GM21529 (cell line): ENCODE data around the gene RAI1.

Experiments used
- ATAC-seq: cut with Tn5 transposase; IDR thresholded peaks from one replicate; pipeline ENCODE4 v1.9.1; 2021; ENCODE audit not compliant: unreplicated experiment

Gene RAI1

DNA sequence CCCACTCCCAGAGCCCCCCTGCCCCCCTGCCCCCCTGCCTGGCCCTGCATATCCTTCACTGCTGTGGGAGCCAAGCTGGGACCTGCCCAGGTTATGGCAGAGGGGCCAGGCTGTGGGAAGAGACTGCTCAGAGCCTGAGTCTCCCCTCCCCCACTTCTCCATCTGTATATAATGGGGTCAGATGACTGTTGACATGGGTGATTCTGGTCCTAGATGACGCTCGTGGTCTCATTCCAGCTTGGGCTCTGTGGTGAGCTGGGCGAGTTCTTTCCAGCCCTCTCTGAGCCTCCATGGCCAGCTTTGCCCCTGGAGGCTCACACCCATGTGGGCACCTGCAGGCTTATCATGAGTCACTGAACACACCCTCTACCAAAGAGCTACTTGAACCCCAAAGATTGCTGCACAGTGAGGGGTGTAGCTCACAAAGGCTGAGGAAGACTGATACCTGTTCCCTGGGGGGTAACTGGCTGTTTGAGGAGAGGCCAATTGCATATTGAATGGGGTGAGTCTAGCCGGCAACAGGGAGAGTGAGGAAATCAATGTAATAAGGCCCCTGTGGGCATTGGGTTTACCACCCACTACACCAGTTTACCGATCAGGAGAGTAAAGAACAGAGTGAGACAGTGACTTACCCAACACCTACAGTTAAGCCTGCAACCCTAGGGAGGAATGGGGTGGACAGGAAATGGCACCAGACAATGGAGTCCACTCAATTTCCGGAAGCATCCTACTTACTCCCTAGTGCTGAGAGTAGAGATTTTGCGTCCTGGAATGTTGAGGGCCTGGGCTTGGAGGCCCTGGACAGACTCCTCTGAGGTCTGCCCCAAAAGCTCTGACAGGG lies 159.7 kb downstream of the RAI1 start:
- no peak for ATAC-seq

DNA sequence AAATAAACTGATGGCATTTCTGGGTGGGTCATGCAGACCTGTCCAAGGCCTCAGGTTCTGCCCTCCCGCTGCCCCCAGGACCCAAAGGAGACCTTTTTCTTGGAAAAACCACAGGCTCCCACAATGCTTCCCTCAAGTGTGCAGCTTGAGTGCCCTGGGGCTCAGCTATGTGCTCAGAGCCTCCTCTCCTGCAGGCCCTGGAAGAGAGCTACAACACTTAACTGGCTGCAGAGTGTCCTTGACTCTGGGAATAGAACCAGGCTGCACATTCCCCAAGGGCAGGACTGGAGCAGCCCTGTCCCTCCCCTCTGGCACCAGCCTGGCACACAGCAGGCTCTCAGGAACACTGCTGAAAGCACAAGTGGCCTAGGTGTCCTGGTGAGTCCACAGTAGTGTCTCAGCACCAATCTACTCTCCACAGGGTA lies 160.4 kb downstream of the RAI1 start:
- ATAC-seq, result no peak

DNA sequence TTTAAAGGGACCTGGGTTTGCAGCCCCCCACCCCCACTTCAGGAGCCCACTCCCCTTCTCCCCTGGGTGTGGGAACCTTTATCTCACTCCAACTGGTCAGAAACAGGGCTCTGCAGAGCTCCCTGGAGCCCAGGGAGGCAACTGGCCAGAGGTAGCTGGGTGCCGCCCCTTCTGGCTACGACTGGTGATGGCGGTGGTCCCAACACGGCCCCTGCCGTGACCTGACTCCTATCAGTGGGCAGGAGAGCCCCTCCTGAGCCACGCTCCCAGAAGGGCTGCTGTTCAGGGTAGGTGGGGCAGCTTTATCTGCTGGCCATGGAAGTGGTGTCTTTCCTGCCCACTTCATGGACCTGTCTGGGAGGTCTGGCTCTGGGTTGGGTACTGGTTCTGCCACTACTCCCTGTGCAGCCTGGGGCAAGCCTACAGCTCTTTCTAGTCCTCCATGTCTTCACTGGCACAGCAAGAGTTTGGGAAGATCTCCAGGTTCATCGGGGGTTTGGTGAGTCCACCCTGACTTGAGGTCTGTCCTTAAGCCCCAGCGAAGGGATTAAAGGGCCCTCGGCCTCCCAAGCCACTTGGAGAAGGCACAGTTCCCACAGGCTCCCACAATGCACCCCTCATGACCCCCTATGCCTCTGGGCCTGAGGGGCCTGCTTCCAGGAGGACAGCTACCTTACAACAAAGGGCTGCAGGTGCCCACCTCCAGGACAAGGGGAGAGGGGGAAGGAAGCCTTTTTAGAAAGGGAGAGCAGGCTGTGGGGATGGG lies 161.0 kb downstream of the RAI1 start:
- no peak for ATAC-seq

DNA sequence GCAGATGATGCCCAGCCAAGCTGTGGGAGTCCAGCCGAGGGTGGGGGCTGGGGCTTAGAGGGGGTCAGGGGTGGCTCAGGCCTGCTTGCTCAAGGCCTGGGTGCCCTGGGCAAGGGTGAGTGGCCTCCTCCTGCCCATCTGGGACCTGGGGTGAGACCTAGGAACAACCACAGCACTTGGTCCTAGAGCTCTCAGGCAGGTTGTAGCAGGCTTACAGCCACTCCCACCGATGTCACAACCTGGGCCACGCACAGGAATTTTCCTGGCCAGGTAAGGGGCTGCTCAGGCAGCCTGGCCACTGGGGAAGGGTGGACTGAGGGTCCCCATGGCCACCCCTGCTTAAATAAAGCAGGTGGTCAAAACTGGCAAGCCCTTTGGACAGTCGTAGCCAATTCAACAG lies 161.8 kb downstream of the RAI1 start:
- no peak for ATAC-seq

DNA sequence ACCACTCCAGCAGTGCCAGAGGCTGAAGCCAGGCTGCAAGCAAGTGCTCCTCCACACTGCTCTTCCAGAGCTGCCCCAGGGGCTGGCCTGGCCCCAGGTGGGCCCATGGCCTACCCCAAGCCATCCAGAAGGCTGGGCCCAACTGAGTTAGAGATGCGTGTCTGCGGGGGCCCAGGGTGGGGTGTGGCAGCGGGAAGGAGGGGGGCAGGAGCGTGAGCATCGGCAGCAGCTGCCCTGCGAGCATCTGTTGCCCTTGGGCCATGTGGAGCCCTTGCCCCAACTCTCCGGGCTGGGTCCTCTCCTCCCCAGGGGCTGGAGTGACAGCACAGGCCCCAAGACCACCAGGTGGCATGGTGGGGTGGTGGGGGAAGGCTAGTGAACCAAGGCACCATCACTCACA lies 162.8 kb downstream of the RAI1 start:
- ATAC-seq, result no peak

DNA sequence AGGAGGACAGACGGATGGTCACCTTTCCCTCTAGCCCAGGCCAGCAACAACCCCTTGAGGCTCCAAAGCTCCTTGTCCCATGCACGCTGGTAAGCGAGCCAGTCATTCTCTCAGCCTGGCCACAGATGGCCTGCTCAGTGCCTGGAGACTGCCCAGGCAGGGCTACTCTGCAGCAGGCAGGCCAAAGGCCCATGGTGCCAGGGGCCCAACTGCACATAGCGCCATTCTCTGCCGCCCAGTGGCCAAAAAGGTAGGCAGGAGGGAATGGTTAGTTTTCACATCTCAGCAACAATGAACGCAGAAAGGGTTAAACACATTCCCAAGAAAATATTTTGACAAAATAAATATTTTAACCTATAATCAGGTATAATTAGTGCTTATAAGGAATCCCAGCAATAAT lies 163.2 kb downstream of the RAI1 start:
- no peak for ATAC-seq

DNA sequence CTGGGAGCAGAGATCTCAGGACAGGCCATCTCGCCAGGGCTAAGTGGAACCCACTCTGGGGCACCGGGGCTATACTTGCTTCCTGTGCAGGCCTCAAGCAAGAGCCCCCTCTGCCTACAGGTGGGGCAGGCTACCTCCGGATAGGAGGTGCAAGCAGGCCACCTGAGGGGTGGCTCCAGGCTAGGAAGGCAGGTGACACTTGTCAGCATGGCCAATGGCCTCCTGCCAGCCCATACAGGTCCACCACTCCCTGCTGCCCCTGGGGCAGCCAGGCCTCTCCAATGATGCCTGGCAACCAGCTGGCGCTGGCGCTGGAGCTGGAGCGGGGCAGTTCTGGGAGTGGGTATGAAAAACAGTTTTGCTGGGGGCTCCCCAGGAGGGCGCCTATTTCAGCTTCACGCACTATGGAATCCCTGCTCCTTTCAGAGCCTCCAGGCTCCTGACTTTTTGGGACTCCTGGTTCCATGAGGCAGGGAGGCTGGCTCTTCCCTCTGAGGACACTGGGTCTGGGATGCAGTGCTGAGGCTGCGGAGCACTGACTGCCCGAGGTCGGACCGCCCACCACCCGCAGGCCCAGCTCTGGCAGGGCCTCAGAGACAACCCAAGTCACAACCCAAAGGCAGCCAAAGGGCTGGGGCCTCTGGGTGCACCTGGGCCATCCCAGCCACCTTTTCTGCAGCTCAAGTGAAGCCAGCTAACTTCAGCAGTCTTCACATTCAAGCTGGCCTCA lies 164.0 kb downstream of the RAI1 start:
- ATAC-seq, result no peak

DNA sequence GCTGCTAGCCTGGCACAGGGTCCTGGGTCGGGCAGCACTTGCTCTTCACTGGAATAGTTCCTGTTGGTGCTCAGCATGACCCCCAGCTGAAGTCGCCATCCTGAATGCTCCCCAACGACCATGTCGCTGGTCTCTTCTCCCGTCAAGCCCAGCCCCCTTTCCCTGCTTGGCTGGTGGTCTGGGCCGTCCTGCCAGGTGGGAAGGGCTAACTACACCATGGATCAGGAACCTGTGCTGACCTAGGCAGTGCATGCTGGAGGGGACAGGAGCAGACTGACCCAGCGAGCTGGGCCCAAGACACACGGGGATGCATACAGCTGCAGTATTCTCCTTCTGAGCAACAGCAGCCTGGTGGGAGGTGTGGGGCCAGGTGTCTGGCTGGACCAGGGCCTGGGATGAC lies 164.7 kb downstream of the RAI1 start:
- ATAC-seq, result no peak

DNA sequence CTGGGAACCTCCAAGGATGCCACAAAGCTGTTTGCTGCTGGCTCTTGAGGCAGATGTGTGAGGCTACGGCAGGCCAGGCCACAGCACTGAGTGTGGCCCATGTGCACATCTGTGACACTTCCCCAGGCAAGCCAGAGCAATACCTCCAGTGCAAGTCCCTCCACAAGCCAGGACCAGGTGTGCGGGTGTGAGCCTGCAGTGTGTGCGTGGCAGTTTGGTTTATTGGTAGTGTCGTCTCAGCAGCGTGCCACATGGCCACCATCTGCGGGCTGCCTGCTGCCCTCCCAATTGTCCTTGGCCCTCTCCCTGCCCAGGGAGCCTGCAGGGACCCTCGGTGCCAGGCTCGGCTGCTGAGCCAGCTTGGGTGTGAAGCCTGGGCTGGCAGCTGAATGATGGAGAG lies 165.4 kb downstream of the RAI1 start:
- ATAC-seq, result no peak

DNA sequence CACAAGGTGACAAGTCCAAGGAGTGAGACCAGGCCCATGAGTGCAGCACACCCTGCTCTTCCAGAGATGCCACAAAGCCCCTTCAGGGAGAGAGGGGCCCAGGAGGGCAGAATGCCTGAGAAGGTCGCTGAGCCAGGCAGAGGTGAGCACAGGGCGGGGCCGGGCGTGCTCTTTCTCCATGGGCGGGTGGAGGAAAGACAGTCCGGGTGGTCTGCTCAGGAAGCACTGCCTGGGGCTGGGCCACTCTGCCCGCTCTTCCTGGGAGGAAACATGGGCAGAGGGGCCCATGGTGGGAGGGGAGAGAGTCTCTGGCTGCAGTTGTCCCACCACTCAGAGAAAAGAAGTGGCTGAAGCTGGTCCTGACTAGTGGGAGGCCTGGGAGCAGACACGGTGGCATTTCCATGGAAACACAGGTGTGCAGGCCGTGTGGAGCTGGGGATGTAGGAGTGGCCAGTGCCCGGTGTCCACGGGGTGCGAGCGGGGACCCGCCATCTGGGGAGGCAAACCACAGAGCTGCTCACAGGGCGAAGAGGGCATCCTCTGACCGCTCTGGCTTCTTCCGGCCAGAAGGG lies 165.9 kb downstream of the RAI1 start:
- no peak for ATAC-seq

DNA sequence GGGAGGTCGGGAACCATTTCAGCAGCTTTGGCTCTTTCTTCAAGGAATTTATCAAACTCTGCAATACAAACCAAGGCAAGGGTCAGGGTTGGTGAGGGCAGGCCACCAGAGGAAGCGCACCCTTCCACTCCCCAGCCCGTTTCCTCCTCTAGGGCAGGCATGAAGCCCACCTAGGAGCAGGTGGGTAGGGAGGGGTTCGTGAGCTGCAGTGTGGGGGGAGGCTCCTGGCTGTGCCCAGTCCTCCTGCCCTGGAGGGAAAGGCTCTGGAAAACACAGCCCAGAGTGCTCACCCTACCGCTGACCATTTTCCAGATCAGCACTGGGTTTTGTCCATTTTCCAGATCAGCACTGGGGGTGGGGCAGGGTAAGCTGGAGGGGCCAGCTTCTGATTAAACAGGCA lies 166.5 kb downstream of the RAI1 start:
- ATAC-seq, result no peak

DNA sequence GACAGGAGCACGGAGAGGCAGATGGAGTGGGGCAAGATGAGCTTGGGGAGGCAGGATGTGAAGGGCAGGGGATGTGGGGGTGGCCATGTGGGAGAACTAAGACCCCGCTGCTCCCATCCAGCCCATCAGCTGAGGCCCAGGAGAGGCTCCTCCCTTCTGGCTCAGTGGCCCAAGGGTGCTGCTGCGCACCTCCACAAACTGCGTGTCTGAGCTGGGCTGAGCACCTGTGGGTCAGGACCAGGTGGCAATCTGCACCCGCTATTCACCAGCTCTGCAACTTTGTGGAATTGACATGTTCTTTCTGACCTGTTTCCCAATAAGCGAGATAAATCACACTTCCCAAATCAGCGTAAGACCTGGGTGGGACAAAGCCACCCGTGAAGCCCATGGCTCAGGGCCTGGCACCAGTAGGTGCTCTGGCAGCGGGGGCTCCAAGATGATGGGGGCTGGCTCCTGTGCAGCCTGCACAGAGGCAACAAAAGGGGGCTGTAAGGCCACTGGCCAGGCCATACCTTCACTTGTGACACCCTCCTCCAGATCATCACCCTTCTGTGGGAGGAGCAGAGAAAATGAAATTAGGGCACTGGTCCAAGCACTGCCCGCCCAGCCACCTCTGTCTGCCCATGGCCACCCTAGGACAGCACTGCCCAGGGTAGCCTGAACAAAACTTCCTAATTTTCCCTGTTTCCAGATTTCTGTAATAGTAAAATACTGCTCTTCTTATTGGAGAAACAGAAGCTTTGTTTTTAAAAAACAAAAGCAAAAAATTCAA lies 167.2 kb downstream of the RAI1 start:
- no peak for ATAC-seq

DNA sequence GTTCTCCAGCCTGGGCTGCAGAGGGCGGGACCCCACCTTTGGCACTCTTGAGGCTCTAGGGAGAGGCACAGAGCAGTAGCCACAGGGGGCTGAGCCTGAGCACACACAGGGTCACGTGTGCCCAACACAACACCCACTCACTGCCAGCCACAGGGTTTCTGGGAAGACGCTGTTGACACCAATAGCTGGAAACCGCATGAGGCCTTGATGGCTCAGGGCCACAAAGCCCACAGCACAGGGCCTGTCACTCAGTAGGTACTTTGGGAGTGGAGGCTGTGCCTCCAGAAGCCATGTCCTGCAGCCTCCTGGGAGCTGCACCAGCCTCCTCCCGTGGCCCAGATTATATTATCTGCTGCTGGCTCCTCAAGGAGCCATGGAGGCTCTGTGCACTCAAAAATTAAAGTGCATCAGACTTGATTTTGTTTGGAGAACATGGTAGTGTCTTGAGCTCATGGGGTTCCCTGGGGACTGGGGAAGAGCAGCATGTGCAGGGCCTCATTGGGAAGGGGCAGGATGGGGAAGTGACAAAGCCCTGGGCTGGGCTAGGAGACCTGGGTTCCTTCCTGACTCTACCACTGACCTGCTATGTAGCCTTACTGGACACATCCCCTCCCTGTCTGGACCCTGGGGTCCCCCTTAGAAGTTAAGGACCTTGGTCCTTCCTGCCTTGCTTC lies 168.0 kb downstream of the RAI1 start:
- ATAC-seq, result peak; percentile 66

DNA sequence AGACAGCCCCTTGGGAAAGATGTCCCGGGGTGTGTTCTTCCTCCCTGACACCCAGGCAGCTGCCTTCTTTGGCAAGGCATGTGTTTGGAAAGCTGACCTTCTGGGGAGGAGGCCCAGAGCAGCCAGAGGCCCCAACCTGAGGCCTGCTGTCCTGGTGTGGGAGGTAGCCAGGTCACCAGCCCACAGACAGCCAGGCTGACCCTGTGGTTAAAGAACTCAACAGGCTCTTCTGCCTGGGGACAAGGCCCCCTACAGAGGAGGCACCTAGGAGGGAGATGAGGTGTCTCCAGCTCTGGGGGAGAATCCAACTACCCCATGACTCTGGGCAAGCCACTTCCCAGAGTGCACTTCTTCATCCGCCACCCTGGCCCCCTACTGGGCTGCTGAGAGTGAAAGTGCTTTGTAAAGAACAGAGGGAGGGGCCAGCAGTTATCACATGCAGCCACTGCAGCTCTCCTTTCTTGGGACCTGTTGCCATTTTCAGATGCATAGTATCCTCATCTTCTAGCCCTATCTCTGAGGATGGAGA lies 168.7 kb downstream of the RAI1 start:
- no peak for ATAC-seq

DNA sequence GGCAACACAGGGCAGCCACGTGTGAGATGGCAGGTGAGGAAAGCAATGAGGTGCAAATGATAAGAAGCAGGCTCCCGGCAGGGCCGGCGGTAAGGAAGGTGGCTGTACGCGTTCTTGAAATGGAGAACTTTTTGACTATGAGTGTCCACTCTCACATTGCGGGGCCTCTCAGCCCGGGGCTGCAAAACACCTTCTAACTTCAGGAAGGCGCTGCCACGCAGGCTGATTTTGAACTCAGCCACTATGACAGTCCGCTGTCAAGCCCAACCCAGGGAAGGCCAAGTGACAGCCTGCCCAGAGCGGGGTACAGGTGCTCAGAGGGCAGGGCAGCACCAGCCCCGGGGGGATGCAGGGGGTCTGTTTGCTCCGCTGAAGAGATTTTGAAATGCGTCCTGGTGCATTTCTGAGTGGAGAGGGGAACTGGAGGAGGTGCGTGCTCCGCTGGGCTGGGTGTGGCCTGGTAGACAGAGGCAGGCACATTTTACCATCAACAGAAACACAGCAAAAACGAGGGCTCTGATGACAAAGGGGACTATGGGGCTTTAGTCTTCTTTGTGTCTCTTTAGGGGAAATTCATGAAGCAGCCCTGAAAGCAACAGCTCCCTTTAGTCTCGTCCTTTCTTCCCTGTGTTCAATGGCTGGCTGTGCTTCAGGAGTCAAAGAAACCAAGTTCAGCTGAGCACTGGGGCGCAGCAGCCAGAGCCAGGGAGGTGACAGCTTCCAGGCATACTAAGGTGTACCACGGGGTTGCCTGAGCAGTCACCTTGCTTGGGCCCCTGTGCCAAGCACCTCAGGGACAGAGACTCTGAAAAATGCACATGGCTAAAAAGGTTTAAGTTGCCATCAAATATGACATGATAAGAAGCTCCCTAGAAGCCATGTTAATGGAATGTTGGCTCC lies 170.1 kb downstream of the RAI1 start:
- no peak for ATAC-seq

DNA sequence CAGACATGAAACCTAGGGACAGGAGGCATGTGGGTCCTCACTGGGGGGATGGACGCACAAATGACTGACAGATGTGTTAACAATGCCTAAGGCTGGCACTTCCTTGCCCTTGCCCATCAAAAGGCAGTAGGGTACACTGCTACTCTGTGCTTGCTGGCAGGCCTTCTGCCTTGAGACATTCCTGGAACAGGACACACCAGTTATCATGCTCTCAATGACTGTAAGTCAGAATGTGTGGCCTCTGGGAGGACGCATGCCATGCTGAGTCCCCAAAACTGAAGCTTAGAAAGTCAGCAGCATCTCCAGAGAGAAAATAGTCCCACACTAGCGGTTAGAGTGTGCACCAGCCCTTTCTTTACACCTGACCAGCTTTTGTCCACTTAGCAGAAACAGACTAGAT lies 171.7 kb downstream of the RAI1 start:
- no peak for ATAC-seq

DNA sequence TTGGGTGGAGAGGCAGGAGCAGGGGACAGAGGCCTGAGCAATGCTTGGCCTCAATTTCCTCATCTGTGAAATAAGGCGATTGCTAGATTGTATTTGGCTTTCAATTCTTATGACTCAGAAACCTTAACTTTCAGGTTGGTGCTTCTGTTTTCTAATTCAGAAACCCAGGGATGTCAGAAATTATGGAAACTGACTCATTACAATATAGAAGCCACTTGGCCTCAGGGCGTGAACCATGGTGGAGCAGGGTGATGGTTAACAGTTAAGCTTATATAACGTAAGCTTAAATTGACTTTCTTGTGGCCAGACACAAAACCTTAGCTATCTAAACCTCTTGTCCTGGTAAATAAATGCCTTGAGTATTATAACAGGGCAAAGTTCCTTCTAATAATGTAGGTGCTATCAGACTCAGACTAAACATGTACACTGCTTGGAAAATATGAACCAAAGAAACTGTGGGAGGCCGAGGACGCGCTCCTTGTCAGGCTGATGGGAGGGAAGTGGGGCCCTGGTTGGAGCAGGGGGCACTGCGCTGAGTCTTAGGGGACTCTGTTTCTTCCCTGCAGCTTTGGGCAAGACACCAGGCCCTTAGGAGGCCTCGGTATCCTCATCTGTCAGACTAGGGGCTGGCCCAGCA lies 172.7 kb downstream of the RAI1 start:
- ATAC-seq, result no peak

DNA sequence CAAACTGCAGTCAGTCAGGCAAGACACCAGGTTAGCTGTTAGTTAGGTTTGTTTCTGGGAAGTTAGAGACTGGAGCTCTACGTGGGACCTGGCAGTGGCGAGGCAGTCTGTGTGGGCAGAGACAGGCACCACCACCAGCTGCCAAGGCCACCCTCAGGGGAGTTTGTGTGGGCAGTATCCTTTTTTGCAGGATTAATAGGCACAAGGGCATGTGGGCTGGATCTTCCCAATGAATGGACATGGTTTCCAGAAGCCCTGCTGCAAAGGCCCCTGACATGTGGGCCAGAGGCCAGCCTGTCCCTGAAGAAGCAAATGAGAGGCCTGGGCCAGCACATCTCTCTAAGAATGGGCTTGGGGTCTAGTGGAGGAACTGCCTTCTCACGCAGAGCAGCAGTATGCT lies 174.7 kb downstream of the RAI1 start:
- no peak for ATAC-seq
